HCT116 (cell line): ENCODE data around the gene GNB5.

Experiments
- CTCF ChIP-seq, 3 experiments: fragments of 200-600 bp in 1 of 3; sonication (generic) in 1 of 3; IDR thresholded peaks in 2 of 3; conservative IDR thresholded peaks in 1 of 3; 2 replicates each; pipeline ENCODE4 v1.5.1; 2012 to 2017; ENCODE audit warnings: low read depth in 2 of 3, low read length in 2 of 3, antibody characterized with exemption in 1 of 3, borderline replicate concordance in 1 of 3, control low read depth in 1 of 3, mild to moderate bottlenecking in 1 of 3, mixed read lengths in 1 of 3, mixed run types in 1 of 3, moderate library complexity in 1 of 3; ENCODE audit not compliant: insufficient read depth in 1 of 3
- EZH2 ChIP-seq: fragments of 200-600 bp; sonication (generic); IDR thresholded peaks from 2 replicates; pipeline ENCODE4 v1.6.1; 2017; ENCODE audit warnings: antibody characterized with exemption, mixed run types
- JUND ChIP-seq: IDR thresholded peaks from 2 replicates; pipeline ENCODE4 v1.6.1; 2012
- POLR2A ChIP-seq: IDR thresholded peaks from 2 replicates; pipeline ENCODE4 v1.7.0; 2011; ENCODE audit warnings: borderline replicate concordance; ENCODE audit not compliant: insufficient read depth, insufficient read length; ENCODE audit errors: extremely low read depth
- REST ChIP-seq: IDR thresholded peaks from 2 replicates; pipeline ENCODE4 v1.6.1; 2012; ENCODE audit warnings: low read depth
- SIN3A ChIP-seq: IDR thresholded peaks from 2 replicates; pipeline ENCODE4 v1.6.1; 2012; ENCODE audit warnings: low read depth
- SRF ChIP-seq: IDR thresholded peaks from 2 replicates; pipeline ENCODE4 v1.6.1; 2012; ENCODE audit warnings: low read depth
- YY1 ChIP-seq: IDR thresholded peaks from 2 replicates; pipeline ENCODE4 v1.6.1; 2011; ENCODE audit warnings: low read length, low read depth, moderate library complexity, mild to moderate bottlenecking; ENCODE audit not compliant: insufficient replicate concordance; ENCODE audit errors: extremely low read depth
- ZNF274 ChIP-seq: fragments of 200-500 bp; sonication (Bioruptor generic); IDR thresholded peaks from 2 replicates; pipeline ENCODE4 v1.6.1; 2014; ENCODE audit warnings: mild to moderate bottlenecking, low read depth, low read length, inconsistent platforms

GRCh38 chr15:52236013-52236412, 44.8 kb upstream of the GNB5 start:
- no peak for TF ChIP-seq CTCF (IDR thresholded peaks at IDR 0.05 in 2 of 3, conservative IDR thresholded peaks at IDR 0.05 in 1 of 3; ENCODE audit: borderline replicate concordance in 1 of 3, insufficient read depth in 1 of 3, low read depth in 2 of 3, low read length in 2 of 3)
- no peak for TF ChIP-seq REST
- TF ChIP-seq EZH2, result no peak
- TF ChIP-seq POLR2A, result no peak
- TF ChIP-seq ZNF274, result no peak
- TF ChIP-seq SIN3A, result no peak
- TF ChIP-seq JUND, result no peak
- TF ChIP-seq YY1, result no peak
- no peak for TF ChIP-seq SRF
